Middle frontal gyrus (tissue), 1 donor: ENCODE results near the gene MAP3K10.
"Not testable (repeated sequence)": the region's sequence is repeated elsewhere in the genome, so short reads cannot be mapped to it uniquely, and the experiment has no call there.

ENCODE experiments used
- DNase-seq: peaks from one replicate; pipeline ENCODE4 v3.0.0-alpha.2; 2015; ENCODE audit warnings: low spot score; ENCODE audit errors: extremely low spot score

The MAP3K10 gene

DNA sequence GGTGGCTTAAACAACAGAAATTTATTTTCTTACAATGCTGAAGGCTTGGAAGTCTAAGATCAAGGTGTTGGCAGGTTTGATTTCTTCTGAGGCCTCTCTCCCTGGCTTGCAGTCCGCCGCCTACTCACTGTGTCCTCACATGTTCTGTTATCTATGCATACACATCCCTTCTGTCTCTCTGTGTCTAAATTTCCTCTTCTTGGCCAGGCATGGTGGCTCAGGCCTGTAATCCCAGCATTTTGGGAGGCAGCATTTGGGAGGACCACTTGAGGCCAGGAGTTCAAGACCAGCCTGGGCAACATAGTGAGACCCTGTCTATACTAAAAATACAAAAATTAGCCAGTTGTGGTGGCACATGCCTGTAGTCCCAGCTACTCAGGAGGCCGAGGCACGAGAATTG lies 19.9 kb upstream of the MAP3K10 start:
- not testable (repeated sequence) for DNase-seq

DNA sequence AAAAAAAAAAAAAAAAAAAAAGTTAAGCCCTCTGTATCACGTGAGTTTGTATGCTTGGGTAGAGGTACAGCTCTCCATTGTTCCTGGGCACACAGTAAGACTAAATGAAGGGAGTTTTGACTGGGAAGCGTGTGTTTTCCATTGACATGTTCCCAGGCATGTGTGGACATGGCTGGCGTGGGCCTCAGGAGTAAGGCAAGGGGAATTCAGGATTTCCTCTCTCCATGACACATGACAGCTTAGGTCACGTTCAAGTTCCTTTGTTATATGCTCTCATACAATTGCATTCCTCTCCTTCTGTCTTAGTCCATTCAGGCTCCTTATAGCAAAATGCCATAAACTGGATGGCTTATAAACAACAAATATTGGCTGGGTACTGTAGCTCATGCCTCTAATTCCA lies 17.1 kb upstream of the MAP3K10 start:
- DNase-seq, result no peak

DNA sequence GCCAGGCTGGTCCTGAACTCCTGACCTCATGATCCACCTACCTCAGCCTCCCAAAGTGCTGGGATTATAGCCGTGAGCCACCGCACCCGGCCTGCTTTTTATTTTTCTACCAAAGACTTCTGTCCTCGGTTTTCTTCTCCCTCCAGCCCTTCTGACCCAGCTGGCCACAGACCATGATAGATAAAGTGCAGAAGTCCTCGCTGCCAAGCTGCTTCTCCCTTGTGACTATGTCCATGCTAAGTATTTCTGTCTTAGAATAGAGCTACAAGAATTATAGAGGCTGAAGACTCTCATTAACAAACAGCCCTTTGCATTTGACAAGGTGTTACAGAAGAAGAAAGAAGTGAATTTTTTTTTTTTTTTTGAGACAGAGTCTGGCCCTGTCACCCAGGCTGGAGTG lies 15.4 kb upstream of the MAP3K10 start:
- DNase-seq, result no peak

DNA sequence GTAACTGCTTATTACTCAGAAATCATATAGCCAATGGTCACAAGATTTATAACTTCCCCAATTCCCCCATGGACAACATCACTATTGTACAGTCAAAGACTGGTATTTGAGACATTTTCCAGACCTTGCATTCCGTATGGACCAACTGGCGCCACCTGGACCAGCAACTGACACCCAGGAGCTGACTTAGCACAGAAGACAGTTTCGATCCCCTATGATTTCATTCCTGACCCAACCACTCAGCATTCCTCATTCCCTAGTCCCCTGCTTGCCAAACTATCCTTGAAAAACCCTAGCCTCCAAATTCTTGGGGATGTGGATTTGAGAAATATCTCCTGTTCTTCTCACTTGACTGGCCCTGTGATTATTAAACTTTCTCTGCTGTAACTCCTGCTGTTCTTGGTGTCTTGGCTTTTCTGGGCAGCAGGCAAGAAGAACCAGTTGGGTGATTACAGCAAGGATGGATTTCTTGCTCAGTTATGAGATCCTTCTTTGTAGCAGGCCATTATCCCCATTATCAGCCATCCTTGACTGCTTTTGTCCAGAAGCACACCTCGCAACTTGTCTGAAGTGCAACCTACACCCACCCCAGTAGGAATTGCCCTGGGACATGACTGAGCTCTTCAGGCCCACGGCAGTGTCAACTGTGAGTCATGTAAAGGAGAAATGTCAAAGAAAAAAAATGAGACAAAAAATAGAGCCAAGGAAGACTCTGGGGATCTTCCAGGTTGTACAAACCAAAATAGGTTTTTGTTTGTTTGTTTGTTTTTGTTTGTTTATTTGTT lies 13.7 kb upstream of the MAP3K10 start:
- no peak for DNase-seq

DNA sequence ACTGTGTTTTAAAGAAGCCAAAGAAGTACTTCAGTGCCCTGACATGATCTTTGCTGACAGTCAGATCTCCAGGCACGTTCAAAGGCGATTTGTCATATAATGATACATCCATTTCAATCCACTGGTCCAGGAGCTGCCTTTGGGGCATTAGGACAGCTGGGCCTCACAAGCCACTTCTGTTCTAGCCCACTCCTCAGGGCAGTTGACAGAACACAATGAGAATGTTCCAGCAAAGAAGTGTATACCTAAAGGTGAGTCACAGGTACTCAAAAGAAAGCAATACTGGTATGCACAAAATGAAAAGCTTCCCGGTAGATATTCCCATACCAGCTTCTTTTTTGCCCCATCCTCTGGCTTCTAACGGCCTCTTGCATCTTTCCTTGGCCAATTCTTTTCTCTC lies 12.5 kb upstream of the MAP3K10 start:
- no peak for DNase-seq

GRCh38 chr19:40184273-40184672 lies 7.0 kb upstream of the MAP3K10 start:
- DNase-seq, result no peak

DNA sequence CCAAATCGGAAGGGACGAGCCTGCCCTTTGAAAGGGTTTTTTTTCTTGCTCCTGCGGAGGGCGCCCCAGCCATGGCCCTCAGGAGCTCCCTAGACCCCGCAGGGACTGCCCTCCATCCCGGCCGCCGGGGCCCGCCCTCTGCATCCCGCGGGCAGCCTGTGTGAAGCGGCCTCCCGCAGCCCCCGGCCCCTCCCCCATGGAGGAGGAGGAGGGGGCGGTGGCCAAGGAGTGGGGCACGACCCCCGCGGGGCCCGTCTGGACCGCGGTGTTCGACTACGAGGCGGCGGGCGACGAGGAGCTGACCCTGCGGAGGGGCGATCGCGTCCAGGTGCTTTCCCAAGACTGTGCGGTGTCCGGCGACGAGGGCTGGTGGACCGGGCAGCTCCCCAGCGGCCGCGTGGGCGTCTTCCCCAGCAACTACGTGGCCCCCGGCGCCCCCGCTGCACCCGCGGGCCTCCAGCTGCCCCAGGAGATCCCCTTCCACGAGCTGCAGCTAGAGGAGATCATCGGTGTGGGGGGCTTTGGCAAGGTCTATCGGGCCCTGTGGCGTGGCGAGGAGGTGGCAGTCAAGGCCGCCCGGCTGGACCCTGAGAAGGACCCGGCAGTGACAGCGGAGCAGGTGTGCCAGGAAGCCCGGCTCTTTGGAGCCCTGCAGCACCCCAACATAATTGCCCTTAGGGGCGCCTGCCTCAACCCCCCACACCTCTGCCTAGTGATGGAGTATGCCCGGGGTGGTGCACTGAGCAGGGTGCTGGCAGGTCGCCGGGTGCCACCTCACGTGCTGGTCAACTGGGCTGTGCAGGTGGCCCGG lies 815 bp downstream of the MAP3K10 start:
- DNase-seq, result no peak

- DNase-seq, result no peak
Measured at GRCh38 chr19:40192758-40193586, 1.7 kb downstream of the MAP3K10 start.

DNA sequence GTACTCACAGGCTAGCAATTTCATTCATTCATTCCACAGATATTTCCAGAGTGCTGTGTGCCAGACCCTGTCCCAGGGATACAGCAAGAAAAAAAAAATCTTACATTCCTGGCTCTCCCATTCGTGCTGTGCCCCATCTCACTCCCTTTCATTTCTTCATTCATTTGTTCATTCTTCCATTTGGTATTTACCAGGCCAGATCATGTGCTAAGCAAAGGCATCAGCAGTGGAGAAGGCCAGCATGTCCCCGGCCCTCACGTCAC lies 2.3 kb downstream of the MAP3K10 start:
- DNase-seq, result no peak

DNA sequence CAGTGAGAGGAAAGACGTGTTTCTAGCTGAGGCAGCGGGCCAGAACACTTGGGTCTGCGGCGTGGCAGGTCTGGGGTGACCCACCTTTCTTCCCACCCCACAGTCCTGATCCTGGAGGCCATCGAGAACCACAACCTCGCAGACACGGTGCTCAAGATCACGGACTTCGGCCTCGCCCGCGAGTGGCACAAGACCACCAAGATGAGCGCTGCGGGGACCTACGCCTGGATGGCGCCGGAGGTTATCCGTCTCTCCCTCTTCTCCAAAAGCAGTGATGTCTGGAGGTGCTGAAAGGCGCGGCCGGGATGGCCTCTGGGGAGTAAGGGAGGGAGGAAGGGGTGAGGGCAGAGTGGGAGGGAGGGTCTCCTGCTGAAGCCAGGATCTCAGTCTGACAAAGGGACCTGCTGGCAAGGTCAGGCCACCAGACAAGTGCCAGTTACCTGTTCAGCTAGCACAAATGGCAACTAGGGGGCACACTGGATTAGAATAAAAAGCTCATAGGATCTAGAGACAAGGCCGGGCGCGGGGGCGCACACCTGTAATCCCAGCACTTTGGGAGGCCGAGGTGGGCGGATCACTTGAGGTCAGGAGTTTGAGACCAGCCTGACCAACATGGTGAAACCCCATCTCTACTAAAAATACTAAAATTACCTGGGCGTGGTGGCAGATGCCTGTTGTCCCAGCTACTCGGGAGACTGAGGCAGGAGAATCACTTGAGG lies 7.2 kb downstream of the MAP3K10 start:
- DNase-seq, result no peak

DNA sequence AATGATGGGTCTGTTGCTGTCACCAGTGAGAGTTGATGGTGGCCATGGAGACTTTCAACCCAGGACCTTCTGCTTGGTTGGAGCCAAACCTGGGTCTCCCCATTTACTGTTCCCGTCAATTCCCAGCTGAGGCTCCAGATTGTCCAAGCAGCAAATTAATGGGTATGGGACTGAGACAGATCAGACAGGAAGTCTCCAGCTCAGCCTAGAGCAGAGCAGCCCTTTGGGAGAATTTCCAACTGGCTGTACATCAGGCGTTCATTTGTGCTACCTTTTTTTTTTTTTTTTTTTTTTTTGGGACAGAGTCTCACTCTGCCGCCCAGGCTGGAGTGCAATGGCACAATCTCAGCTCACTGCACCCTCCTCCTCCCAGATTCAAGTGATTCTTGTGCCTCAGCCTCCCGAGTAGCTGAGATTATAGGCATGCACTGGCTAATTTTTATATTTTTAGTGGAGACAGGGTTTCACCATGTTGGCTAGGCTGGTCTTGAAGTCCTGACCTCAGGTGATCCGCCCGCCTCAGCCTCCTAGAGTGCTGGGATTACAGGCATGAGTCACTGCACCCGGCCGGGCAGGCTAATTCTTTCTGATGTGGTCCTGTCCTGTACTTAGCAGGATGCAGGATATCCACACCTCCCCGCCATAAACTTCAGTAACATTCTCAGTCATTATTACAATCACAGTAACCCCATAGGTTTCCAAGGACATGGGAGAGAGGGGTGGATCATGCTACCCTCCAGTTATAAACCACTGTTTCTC lies 9.3 kb downstream of the MAP3K10 start:
- no peak for DNase-seq

DNA sequence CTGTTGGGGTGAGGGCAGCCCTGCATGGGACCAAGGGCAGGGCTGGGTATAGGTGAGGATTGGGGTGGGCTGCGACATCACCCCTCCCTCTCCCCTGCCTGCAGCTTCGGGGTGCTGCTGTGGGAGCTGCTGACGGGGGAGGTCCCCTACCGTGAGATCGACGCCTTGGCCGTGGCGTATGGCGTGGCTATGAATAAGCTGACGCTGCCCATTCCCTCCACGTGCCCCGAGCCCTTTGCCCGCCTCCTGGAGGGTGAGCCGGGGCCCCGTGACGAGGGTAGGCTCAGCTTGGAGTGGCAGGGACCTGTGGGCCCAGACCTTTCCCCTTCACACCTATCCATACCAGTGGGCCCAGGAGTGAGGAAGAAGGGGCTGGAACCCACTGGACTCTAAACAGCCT lies 13.2 kb downstream of the MAP3K10 start:
- DNase-seq, result no peak

- DNase-seq, result no peak
Measured at GRCh38 chr19:40205760-40206159, 14.5 kb downstream of the MAP3K10 start.

GRCh38 chr19:40208602-40209001 lies 17.4 kb downstream of the MAP3K10 start:
- DNase-seq, result no peak

DNA sequence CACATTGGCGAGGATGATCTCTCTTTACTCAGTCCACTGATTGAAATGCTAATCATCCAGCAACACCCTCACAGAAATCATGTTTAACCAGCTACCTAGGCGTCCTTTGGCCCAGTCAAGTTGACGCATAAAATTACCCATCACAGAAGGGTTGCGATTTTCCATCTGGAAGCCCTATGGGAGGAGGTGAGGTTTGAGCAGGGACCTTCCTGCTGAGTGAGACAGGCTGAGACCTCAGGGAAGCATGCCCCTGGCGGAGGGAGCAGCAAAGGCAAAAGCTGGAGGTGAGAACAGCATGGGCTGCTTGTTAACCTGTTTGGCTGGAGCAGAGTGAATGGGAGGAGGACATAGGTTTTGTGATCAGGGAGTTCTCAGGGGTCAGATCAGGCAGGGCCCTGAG lies 19.7 kb downstream of the MAP3K10 start:
- no peak for DNase-seq

GRCh38 chr19:40213251-40213829 lies 22.1 kb downstream of the MAP3K10 start:
- no peak for DNase-seq

DNA sequence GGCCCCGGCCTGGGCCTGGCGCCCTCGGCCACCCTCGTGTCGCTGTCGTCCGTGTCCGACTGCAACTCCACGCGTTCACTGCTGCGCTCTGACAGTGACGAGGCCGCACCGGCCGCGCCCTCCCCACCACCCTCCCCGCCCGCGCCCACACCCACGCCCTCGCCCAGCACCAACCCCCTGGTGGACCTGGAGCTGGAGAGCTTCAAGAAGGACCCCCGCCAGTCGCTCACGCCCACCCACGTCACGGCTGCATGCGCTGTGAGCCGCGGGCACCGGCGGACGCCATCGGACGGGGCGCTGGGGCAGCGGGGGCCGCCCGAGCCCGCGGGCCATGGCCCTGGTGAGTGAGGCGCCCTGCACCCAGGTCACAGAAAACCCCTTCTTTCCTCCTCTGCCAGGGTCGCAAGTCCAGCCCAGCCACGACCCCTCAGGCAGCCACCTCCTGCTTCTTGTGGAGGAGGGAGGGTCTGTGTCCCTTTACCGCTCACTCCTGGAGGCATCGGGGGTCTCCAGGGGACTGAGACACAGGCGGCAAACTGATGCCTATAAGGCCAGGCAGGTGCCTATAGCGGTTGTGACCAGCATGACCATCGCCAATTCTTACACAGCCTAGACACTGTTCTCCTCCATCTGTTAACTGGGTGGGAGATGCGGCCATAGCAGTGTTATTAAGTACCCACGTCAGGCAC lies 22.8 kb downstream of the MAP3K10 start:
- no peak for DNase-seq

GRCh38 chr19:40214936-40215335 lies 23.7 kb downstream of the MAP3K10 start:
- DNase-seq, result no peak

DNA sequence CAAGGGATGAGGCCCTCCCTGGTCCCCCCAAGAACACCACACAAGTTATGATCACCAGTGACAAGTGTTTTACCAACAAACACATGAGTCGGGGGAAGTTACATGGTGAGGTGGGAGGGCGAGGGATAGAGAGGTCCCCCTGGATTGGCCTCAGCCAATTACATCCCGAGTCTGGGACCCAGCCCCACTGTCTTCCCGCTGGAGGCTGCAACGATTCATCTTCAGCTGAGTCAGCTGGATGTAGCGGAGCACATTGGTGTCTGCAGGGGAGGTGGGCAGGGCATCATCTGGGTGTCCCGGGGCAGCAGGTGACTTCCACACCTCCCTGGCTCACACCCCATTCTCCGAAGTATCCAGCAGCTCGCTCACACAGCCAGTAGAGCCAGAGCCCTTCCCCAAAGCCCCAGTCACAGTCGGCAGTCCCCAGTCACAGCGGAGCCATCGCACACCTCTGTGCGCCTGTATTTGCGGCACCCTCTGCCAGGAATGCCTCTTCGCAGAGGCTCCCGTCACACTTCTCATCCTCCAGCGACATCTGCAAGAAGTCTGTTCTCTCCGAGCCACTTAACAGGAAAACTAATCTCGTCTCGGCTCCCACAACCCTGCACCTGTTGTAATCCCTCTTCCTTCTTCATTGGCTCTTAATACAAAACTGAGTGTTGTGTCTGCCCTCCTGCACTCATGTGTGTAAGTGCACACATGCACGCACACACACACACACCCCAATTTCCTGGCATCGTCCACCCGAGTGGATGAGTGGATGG lies 25.0 kb downstream of the MAP3K10 start:
- no peak for DNase-seq
